Left ventricle myocardium inferior (tissue), 1 donor: ENCODE measurements around the gene PTPRN2. TPM values are rescaled to one million over a fixed set of nuclear protein-coding genes. Genes with fewer than 3 reads are reported as not detected.

Experiments used
- DNase-seq: peaks from one replicate; pipeline ENCODE4 v3.0.0-alpha.2; 2020
- H3K27ac ChIP-seq: fragments of 200-600 bp; replicated peaks from 2 replicates; pipeline ENCODE4 v1.8.0; 2021
- H3K27me3 ChIP-seq: fragments of 200-600 bp; 2 replicates; pipeline ENCODE4 v1.8.0; 2021; ENCODE audit warnings: low read depth
- H3K36me3 ChIP-seq: fragments of 200-600 bp; 2 replicates; pipeline ENCODE4 v1.8.0; 2021
- H3K4me1 ChIP-seq: fragments of 200-600 bp; 2 replicates; pipeline ENCODE4 v1.8.0; 2021
- H3K4me3 ChIP-seq: fragments of 200-600 bp; 2 replicates; pipeline ENCODE4 v1.8.0; 2021; ENCODE audit warnings: mild to moderate bottlenecking, moderate library complexity
- H3K9me3 ChIP-seq: fragments of 200-600 bp; replicated peaks from 2 replicates; pipeline ENCODE4 v1.8.0; 2021
- CTCF ChIP-seq: fragments of 200-600 bp; IDR thresholded peaks from 2 replicates; pipeline ENCODE4 v1.8.0; 2021; ENCODE audit warnings: antibody characterized with exemption, mild to moderate bottlenecking, borderline replicate concordance
- intact Hi-C: fragments of 100-400 bp; cut with micrococcal nuclease; formaldehyde crosslinking; loops from one replicate; pipeline ENCODE4 v1.11.0; 2022
- total RNA-seq: library from RNA; stranded (reverse); fragmentation: NEBNext Ultra II Directional; extraction: Animal tissue kit (Norgen Biotek cat#: 25700); gene quantifications from one replicate; pipeline ENCODE4 v1.2.1, GENCODE V29; 2021
- donor health status: DM: no; HTN: yes; CAD: no; lungs with severe emphysema.

The PTPRN2 gene
- total RNA-seq, 1 donor from 2014 or later: 1.3 TPM

GRCh38 chr7:157864911-157865310, 722.7 kb downstream of the PTPRN2 start:
- no peak for TF ChIP-seq CTCF
- Histone ChIP-seq H3K27ac (no peak overlapping the region), H3K27me3 (peaks cover 42% of the 10 kb centered on the region), H3K36me3 (no peaks in the 10 kb centered on the region), H3K4me3 (no peak overlapping the region), H3K4me1 (no peaks in the 10 kb centered on the region), H3K9me3 (peaks cover 7% of the 10 kb centered on the region)
- no peak for DNase-seq
- intact Hi-C loops: no loop called here

DNA sequence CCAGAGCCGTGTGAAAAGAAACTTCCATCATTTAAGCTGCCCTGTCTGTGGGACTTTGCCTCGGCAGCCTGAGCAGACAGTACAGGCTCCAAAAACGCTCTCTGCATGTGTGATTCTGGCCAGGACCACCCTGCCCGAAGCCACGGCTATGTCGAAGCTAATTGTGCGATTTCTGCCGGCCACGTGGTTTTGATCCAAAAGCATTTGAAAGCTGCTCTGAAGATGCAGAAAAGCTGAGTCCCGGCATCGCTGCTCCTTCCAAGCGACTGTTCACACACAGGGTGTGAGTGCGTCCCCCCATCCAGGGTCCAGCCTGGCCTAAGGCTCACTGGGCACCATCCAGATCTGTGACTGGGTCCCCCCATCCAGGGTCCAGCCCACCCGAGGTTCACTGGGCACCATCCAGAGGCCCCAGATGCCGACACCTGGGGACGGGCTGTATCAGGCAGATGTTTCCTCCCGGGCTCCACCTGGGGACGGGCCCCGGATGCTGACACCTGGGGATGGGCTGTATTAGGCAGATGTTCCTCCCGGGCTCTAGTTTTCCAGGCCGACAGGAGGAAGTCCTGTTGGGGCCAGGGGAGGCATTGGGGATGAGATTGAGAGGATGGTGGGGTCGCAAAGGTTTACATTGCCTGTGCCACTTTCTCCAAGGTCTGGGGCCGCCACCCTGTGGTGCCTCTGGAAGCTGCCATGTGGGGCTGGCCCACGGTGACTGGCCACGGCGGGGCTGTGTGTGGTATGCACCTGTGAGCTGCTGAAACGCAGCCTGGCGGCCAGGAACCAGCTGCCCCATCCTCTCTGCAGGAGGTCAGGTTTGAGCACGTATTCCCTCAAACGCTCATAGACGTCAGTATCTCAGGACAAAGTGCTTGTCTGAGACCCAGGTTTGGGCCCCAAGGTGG, 723.5 kb downstream of the PTPRN2 start:
- peaks cover 43% of the 10 kb centered on the region for H3K27me3 ChIP-seq
- TF ChIP-seq CTCF: no peak
- H3K27ac ChIP-seq: no peak overlapping the region
- H3K9me3 ChIP-seq: no peaks in the 10 kb centered on the region
- H3K4me1 ChIP-seq: no peaks in the 10 kb centered on the region
- intact Hi-C loops: no loop called here
- no peak for DNase-seq
- H3K36me3 ChIP-seq: no peaks in the 10 kb centered on the region
- H3K4me3 ChIP-seq: no peak overlapping the region

GRCh38 chr7:157863176-157863575, 724.4 kb downstream of the PTPRN2 start:
- Histone ChIP-seq H3K27me3 (peaks cover 43% of the 10 kb centered on the region), H3K9me3 (no peaks in the 10 kb centered on the region), H3K4me1 (no peaks in the 10 kb centered on the region), H3K4me3 (no peak overlapping the region), H3K36me3 (no peaks in the 10 kb centered on the region), H3K27ac (no peak overlapping the region)
- no peak for DNase-seq
- intact Hi-C loops: no loop called here
- TF ChIP-seq CTCF: no peak

DNA sequence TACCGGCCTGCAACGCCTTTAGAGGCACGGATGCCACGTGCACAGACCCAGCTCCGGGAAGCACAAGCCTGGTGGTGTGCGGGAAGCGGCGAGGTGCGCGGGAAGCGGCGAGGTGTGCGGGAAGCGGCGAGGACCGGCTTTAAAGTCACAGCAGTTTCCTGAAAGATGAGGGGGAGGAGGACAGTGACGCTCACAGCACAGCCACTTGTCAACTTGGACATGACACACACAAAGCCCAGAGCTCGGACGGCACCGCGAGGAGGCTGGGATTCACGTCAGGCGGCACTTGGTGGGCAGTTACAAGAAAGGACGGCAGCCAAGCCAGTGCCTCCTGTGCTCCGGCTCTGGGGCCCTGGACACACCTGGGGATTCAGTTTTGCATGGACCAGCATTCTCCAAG, 724.9 kb downstream of the PTPRN2 start:
- no peaks in the 10 kb centered on the region for H3K9me3 ChIP-seq
- intact Hi-C loops: no loop called here
- H3K27me3 ChIP-seq: peaks cover 43% of the 10 kb centered on the region
- H3K36me3 ChIP-seq: no peaks in the 10 kb centered on the region
- TF ChIP-seq CTCF: no peak
- DNase-seq: no peak
- no peak overlapping the region for H3K4me3 ChIP-seq
- no peaks in the 10 kb centered on the region for H3K4me1 ChIP-seq
- H3K27ac ChIP-seq: no peak overlapping the region

DNA sequence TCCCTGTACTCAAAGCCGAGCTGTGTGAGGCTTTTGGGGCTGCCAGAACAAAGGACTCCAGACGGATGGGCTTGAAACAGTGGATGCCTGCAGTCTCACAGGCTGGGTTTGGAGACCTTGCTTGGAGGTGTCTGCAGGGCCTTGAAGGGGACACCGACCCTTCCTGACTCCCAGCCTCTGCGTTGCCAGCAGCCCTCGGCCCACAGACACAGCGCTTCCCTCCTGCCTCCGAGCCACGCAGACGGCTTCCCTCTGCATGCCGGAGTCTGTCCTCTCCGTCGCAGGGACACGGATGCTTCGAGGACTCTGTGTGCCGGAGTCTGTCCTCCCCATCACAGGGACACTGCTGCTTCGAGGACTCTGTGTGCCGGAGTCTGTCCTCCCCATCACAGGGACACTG, 726.1 kb downstream of the PTPRN2 start:
- intact Hi-C loops: no loop called here
- no peak for DNase-seq
- no peaks in the 10 kb centered on the region for H3K4me1 ChIP-seq
- TF ChIP-seq CTCF: no peak
- H3K36me3 ChIP-seq: no peaks in the 10 kb centered on the region
- H3K4me3 ChIP-seq: no peak overlapping the region
- H3K9me3 ChIP-seq: no peaks in the 10 kb centered on the region
- no peak overlapping the region for H3K27ac ChIP-seq
- H3K27me3 ChIP-seq: peaks cover 43% of the 10 kb centered on the region
